OCI-LY3 (cell line): ENCODE data around the gene MIA2.

Experiments used
- CTCF ChIP-seq: fragments of 200-600, 300-600 bp; sonication (generic); IDR thresholded peaks from 2 replicates; pipeline ENCODE4 v1.5.1; 2014; ENCODE audit warnings: antibody characterized with exemption, low read length, low read depth
- EZH2phosphoT487 ChIP-seq: fragments of 200-600 bp; shearing (Covaris generic); IDR thresholded peaks from 2 replicates; pipeline ENCODE4 v1.6.1; 2018; ENCODE audit warnings: antibody characterized with exemption, mixed run types, low read depth

- TF ChIP-seq CTCF: no peak
- no peak for TF ChIP-seq EZH2phosphoT487
These were observed 30.8 kb downstream of the MIA2 start for GRCh38 chr14:39264558-39264957.
